Activated naive CD8-positive, alpha-beta T cell treated with anti-CD3 and anti-CD28 coated beads for 36 hours (primary cell): ENCODE data around the gene CBX8. TPM values are rescaled to one million over a fixed set of nuclear protein-coding genes. Genes with fewer than 3 reads are reported as not detected.

Experiments used
- DNase-seq: peaks from one replicate; pipeline ENCODE4 v3.0.0; 2021
- H3K27ac Mint-ChIP-seq: one replicate; pipeline ENCODE4 v1.8.0; 2022; ENCODE audit warnings: mild to moderate bottlenecking, moderate library complexity, mixed read lengths
- H3K27me3 Mint-ChIP-seq: one replicate; pipeline ENCODE4 v1.8.0; 2022; ENCODE audit warnings: mild to moderate bottlenecking, mixed read lengths
- H3K36me3 Mint-ChIP-seq: one replicate; pipeline ENCODE4 v1.8.0; 2021; ENCODE audit warnings: mild to moderate bottlenecking, mixed read lengths
- H3K4me1 Mint-ChIP-seq: one replicate; pipeline ENCODE4 v1.8.0; 2021; ENCODE audit warnings: mixed read lengths
- H3K4me3 Mint-ChIP-seq: one replicate; pipeline ENCODE4 v1.8.0; 2022; ENCODE audit warnings: mild to moderate bottlenecking, moderate library complexity, mixed read lengths
- H3K9me3 Mint-ChIP-seq: one replicate; pipeline ENCODE4 v1.8.0; 2022; ENCODE audit warnings: mixed read lengths
- total RNA-seq, 2 experiments: library from RNA; stranded (reverse); gene quantifications; one replicate each; pipeline ENCODE4 v1.2.3, GENCODE V29; 2021

The CBX8 gene
- total RNA-seq, 2 experiments from 2014 or later = 3.5 to 4.1 TPM

DNA sequence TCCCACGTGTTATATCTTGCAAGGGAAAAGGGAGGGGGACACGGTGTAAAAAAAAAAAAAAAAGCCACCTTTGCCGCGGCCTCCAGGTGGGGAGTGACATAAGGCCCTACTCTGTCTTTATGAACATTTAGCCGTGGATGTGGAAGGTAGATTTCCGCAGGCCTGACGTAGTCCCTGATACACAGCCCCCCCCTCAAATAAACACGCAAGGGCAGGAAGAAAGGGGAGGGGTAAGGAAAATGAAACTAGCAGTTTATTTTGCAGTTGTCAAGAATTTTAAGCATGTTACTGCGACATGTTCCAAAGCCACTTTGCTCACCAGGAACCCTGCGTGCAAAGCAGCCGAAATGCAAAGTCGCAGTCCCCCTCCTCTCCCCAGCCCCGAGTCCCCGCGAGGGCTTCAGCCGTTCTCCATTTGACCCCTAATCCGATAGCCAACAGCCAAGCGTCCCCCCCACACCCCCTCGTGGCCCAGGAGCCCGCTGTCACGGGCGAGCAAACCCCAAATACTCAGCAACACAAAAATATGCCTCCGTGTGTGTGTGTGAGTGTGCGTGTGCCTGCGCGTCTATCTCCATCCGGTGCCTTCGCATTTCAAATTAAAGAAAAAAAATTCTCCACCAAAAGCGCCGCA lies 41.1 kb upstream of the CBX8 start:
- peaks cover 31% of the 10 kb centered on the region for H3K4me1 Mint-ChIP-seq
- peak overlapping the region; percentile 91 for H3K4me3 Mint-ChIP-seq
- H3K36me3 Mint-ChIP-seq = peaks cover 10% of the 10 kb centered on the region
- no peaks in the 10 kb centered on the region for H3K9me3 Mint-ChIP-seq
- peak overlapping the region; percentile 89 for H3K27ac Mint-ChIP-seq
- peaks cover 34% of the 10 kb centered on the region for H3K27me3 Mint-ChIP-seq
- DNase-seq = peak; percentile 31

DNA sequence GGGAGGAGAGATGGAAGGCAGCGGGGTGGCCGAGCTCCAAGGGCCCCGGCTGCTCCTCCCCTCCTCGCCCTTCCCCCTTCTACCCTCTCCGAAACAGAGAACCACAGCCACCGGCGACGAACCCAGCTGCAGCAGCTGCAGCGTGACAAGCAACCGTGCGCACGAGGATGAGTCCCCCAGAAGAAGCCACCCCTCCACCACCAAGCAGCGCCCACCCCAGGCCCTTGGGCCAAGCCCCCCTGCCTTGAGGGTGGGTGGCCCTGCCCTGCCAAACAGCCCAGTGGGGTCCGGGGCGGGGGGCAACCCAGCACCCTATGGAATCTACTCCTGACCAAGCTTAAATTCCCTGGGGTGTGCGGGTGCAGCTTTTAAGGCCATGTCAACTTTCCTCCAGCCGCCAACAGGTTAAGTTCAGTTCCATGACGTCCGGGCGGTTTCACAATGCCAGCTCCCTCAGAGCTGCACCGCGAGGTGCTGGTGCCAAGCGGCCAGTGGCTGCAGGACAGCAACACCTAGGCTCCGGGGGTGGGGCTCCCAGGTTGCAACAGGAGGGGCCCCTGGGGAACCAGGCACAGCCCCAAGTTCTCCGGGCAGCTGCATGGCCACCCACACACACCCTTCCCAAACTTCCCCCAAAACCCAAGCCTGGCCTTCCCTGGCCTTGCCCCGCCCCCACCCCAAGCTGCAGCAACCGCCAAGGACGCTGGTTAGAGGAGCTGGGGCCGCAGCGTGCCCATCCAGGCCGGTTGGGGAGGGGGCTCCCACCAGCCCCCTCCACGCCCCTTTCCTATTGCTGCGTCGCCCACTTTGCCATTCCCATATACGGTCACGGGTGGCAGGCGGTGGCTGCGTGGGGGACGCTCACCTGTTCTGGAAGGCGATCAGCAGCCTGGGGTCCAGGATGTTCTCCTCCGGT lies 40.4 kb upstream of the CBX8 start:
- H3K9me3 Mint-ChIP-seq = no peaks in the 10 kb centered on the region
- peak; percentile 78 for DNase-seq
- H3K36me3 Mint-ChIP-seq = peaks cover 11% of the 10 kb centered on the region
- H3K27ac Mint-ChIP-seq = peak overlapping the region; percentile 89
- H3K4me3 Mint-ChIP-seq = peak overlapping the region; percentile 91
- peaks cover 26% of the 10 kb centered on the region for H3K4me1 Mint-ChIP-seq
- peaks cover 26% of the 10 kb centered on the region for H3K27me3 Mint-ChIP-seq

GRCh38 chr17:79836510-79836971 lies 39.7 kb upstream of the CBX8 start:
- Mint-ChIP-seq H3K4me1 (peaks cover 23% of the 10 kb centered on the region), H3K36me3 (peaks cover 11% of the 10 kb centered on the region), H3K27me3 (peaks cover 19% of the 10 kb centered on the region), H3K27ac (peak overlapping the region; percentile 89), H3K9me3 (no peaks in the 10 kb centered on the region), H3K4me3 (peak overlapping the region; percentile 91)
- DNase-seq = no peak

GRCh38 chr17:79835953-79836509 lies 39.2 kb upstream of the CBX8 start:
- Mint-ChIP-seq H3K9me3 (no peaks in the 10 kb centered on the region), H3K36me3 (peaks cover 11% of the 10 kb centered on the region), H3K27me3 (peaks cover 14% of the 10 kb centered on the region), H3K4me1 (peaks cover 24% of the 10 kb centered on the region), H3K27ac (no peak overlapping the region), H3K4me3 (no peak overlapping the region)
- DNase-seq = no peak

DNA sequence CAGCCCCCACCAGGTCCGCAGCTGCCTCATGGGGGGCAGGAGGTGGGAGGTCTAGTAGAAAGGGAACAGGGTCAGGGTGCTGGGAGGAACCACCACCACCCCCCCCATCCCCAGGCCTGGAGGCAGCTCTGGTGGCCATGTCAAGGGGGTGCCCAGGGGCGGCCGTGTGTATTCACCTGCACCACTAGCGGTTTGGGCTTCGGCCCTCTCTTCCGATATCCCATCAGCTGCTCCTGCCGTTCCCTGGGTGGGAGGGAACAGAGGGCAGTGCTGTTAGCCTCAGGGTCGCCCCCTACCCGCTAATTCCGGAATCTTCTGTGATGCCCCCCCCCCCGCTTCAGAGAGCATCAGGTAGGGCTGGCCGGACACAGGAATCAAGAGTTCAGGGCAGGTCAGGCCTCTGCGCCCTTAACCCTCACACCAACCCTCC lies 38.6 kb upstream of the CBX8 start:
- no peak for DNase-seq
- Mint-ChIP-seq H3K36me3 (peaks cover 11% of the 10 kb centered on the region), H3K4me3 (no peak overlapping the region), H3K9me3 (no peaks in the 10 kb centered on the region), H3K27ac (no peak overlapping the region), H3K27me3 (peaks cover 8% of the 10 kb centered on the region), H3K4me1 (peaks cover 24% of the 10 kb centered on the region)

DNA sequence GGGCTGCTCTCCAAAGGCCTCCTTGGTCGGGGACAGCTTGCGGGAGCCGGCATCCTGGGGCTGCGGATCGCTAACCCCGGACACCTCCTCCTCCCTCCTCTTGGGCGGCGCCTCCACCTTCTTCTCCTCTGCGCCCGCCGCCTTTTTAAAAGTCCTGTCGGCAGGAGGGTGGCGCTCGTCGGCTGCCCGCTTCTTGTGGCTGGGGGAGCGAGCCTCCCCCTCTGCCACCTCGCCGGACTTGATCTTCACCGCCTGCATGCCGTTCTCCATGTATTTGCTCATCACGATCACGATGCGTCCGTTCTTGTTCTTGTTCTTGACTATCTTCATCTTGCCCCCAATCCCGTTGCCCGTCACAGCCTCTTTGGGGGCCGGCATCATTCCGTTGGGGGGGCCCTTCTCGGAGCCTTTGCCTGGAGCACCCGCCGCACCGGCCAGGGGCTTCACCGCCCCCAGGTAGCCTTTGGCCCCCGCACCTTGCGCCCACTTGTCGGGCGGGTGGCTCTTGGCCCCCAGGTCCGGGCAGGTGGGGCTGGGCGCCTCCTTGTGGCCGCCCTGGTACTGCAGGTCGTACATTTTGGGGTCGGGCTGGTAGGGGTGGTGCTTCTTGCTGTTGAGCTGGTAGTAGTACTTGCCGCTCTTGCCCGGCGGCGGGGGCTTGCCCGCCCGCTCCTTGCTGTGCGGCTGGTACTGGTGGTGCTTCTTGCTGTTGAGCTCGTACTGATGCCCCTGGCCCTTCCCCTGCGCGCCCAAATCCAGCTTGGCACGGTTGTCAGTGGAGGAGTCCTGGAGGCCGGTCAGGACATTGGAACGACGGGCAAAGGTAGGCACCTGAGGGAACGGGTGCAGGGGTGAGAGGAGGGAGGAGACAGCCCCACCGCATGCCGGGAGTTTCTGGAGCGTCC lies 37.9 kb upstream of the CBX8 start:
- DNase-seq = peak; percentile 56
- H3K4me3 Mint-ChIP-seq = no peak overlapping the region
- peaks cover 11% of the 10 kb centered on the region for H3K36me3 Mint-ChIP-seq
- peaks cover 24% of the 10 kb centered on the region for H3K4me1 Mint-ChIP-seq
- H3K9me3 Mint-ChIP-seq = no peaks in the 10 kb centered on the region
- no peak overlapping the region for H3K27ac Mint-ChIP-seq
- peaks cover 2% of the 10 kb centered on the region for H3K27me3 Mint-ChIP-seq

DNA sequence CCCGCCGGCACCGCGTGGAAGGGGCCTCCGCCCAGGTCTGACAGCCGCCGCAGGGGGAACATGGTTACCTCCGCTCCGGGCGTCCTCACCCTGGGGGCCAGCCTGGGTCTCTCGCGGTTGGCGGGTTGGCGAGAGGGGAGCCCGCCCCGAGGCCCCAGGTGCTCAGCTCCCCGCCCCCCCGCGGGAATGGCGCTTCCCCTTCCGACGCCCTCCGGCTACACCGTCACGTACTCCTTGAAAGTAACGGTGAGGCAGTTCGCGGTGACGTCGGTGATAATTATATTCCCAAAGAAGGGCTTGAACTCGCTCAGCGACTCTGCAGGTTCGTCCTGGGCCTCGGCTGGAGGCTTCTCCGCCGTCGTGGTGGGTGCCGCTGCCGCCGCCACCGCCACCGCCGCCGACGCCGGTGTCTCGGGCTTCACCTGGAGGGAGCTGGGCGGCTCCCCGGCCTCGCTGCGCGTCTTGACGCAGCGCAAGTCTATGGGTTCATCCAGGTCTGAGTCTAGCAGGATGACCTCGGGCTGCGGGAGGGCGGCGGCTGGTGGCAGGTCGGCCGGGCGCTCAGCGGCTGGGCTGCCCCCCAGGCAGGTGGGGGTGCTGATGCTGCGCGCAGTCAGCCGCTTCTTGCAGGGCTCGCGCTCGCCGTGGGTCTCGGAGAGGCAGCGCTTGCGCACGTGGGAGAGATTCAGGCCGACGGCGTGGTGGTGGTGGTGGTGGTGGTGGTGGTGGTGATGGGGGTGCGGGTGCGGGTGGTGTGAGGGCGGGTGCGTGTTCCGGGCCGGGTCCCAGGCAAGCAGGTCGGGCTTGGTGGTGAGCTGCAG lies 37.1 kb upstream of the CBX8 start:
- H3K4me3 Mint-ChIP-seq = no peak overlapping the region
- no peaks in the 10 kb centered on the region for H3K27me3 Mint-ChIP-seq
- H3K36me3 Mint-ChIP-seq = peaks cover 11% of the 10 kb centered on the region

GRCh38 chr17:79833110-79833450 lies 36.2 kb upstream of the CBX8 start:
- H3K4me3 Mint-ChIP-seq = peak overlapping the region; percentile 32
- no peak overlapping the region for H3K27ac Mint-ChIP-seq
- H3K9me3 Mint-ChIP-seq = no peaks in the 10 kb centered on the region
- no peaks in the 10 kb centered on the region for H3K27me3 Mint-ChIP-seq
- peaks cover 22% of the 10 kb centered on the region for H3K4me1 Mint-ChIP-seq
- no peak for DNase-seq
- peaks cover 11% of the 10 kb centered on the region for H3K36me3 Mint-ChIP-seq

More for the DNA sequence above, 37.1 kb upstream of the CBX8 start:
- H3K4me1 Mint-ChIP-seq = peaks cover 24% of the 10 kb centered on the region
- H3K27ac Mint-ChIP-seq = no peak overlapping the region
- DNase-seq = no peak
- H3K9me3 Mint-ChIP-seq = no peaks in the 10 kb centered on the region

GRCh38 chr17:79832218-79833109 lies 35.6 kb upstream of the CBX8 start:
- H3K36me3 Mint-ChIP-seq = peaks cover 11% of the 10 kb centered on the region
- peaks cover 17% of the 10 kb centered on the region for H3K4me1 Mint-ChIP-seq
- DNase-seq = no peak
- H3K27me3 Mint-ChIP-seq = no peaks in the 10 kb centered on the region
- H3K9me3 Mint-ChIP-seq = no peaks in the 10 kb centered on the region
- H3K4me3 Mint-ChIP-seq = peak overlapping the region; percentile 32
- H3K27ac Mint-ChIP-seq = no peak overlapping the region

DNA sequence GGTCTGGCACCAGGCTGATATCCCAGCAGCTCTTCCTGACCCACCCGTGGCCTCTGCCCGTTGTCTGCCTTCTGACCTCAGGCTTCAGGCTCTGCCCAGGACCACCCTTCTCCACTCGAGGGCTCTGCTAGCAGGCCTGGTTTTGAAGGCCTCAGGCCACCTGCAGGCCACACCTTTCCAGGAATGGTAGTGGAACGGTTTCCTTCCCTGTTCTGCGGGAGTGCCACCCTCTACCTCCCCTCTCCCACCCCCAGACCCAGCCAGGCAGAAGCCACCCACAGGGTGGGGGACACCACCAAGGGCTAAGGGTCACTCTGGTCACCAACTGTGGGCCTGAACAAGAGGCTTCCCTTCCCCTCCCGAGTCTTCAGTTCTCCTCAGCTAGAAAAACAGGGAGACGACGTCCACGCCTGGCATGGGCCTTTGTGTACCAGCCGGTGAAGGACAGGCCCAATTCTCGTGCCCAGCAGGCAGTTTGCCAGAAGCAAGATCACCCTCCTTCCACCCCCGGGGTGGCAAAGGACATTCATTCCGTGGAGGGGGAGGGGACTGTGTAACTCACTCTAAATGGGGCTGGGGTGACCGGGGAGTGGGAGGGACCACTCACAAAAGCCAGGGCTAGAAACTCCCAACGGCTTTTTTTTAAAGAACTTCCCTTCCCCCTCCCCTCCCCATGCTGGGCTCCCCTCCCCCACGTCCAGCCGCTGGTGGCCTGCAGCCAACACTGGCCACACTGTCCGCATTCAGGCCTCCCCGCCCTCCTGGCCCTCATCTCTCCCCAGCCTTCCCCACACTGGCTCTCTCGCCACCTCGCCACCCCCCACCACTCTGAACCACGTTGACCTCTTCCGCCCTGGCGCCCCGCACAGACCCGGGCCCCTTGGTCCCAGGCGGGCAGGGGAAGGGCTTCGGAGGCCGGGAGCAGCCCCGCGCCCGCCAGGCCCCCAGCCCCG lies 34.7 kb upstream of the CBX8 start:
- H3K27me3 Mint-ChIP-seq = peaks cover 3% of the 10 kb centered on the region
- H3K9me3 Mint-ChIP-seq = no peaks in the 10 kb centered on the region
- peaks cover 11% of the 10 kb centered on the region for H3K36me3 Mint-ChIP-seq
- H3K27ac Mint-ChIP-seq = no peak overlapping the region
- H3K4me3 Mint-ChIP-seq = no peak overlapping the region
- peaks cover 13% of the 10 kb centered on the region for H3K4me1 Mint-ChIP-seq
- no peak for DNase-seq

GRCh38 chr17:79830763-79831264 lies 33.9 kb upstream of the CBX8 start:
- Mint-ChIP-seq H3K27ac (no peak overlapping the region), H3K36me3 (peaks cover 11% of the 10 kb centered on the region), H3K4me3 (no peak overlapping the region), H3K27me3 (peaks cover 8% of the 10 kb centered on the region), H3K9me3 (no peaks in the 10 kb centered on the region), H3K4me1 (peaks cover 15% of the 10 kb centered on the region)
- no peak for DNase-seq

- H3K27me3 Mint-ChIP-seq = peaks cover 11% of the 10 kb centered on the region
- no peaks in the 10 kb centered on the region for H3K9me3 Mint-ChIP-seq
- H3K4me1 Mint-ChIP-seq = peaks cover 15% of the 10 kb centered on the region
- no peak for DNase-seq
- peaks cover 11% of the 10 kb centered on the region for H3K36me3 Mint-ChIP-seq
- H3K27ac Mint-ChIP-seq = no peak overlapping the region
- H3K4me3 Mint-ChIP-seq = no peak overlapping the region
These were observed 33.4 kb upstream of the CBX8 start for GRCh38 chr17:79830303-79830702.
